Neural progenitor cell (in vitro differentiated cells): Measurements from ENCODE around the gene TPCN1. TPM values are rescaled to one million over a fixed set of nuclear protein-coding genes. Genes with fewer than 3 reads are reported as not detected.

Source experiments
- DNase-seq: peaks from one replicate; pipeline ENCODE4 v3.0.0-alpha.2; 2016; ENCODE audit warnings: low spot score
- H2AFZ ChIP-seq: fragments of 200-600 bp; sonication (generic); replicated peaks from 2 replicates; pipeline ENCODE4 v1.6.1; 2016; ENCODE audit warnings: antibody characterized with exemption
- H3F3A ChIP-seq: fragments of 200-600 bp; sonication (generic); 2 replicates; pipeline ENCODE4 v1.6.1; 2016; ENCODE audit warnings: antibody characterized with exemption, low read depth
- H3K27ac ChIP-seq: fragments of 200-600 bp; sonication (generic); 2 replicates; pipeline ENCODE4 v1.5.1; 2016; ENCODE audit warnings: mild to moderate bottlenecking
- H3K27me3 ChIP-seq: fragments of 200-600 bp; sonication (generic); 2 replicates; pipeline ENCODE4 v1.6.1; 2016; ENCODE audit warnings: mild to moderate bottlenecking, moderate library complexity
- H3K36me3 ChIP-seq: fragments of 200-600 bp; sonication (generic); 2 replicates; pipeline ENCODE4 v1.5.1; 2016
- H3K4me1 ChIP-seq: fragments of 200-600 bp; sonication (generic); 2 replicates; pipeline ENCODE4 v1.6.1; 2016; ENCODE audit warnings: mixed run types
- H3K4me2 ChIP-seq: fragments of 200-600 bp; sonication (generic); 2 replicates; pipeline ENCODE4 v1.6.1; 2016
- H3K4me3 ChIP-seq: fragments of 200-600 bp; sonication (generic); 2 replicates; pipeline ENCODE4 v1.5.1; 2016
- H3K79me2 ChIP-seq: fragments of 200-600 bp; sonication (generic); 2 replicates; pipeline ENCODE4 v1.6.1; 2016; ENCODE audit warnings: low read depth
- H3K9ac ChIP-seq: fragments of 200-600 bp; sonication (generic); 2 replicates; pipeline ENCODE4 v1.6.1; 2016
- H3K9me3 ChIP-seq: fragments of 200-600 bp; sonication (generic); 2 replicates; pipeline ENCODE4 v1.5.1; 2016; ENCODE audit warnings: low read depth
- H4K20me1 ChIP-seq: fragments of 200-600 bp; sonication (generic); 2 replicates; pipeline ENCODE4 v1.6.1; 2016; ENCODE audit warnings: low read depth
- H3K27ac Mint-ChIP-seq: 3 replicates; pipeline ENCODE4 v1.8.0; 2021; ENCODE audit warnings: mixed read lengths
- H3K27me3 Mint-ChIP-seq: 2 replicates; pipeline ENCODE4 v1.8.0; 2022; ENCODE audit warnings: low read depth, mild to moderate bottlenecking, inconsistent platforms, moderate library complexity, mixed read lengths; ENCODE audit not compliant: insufficient read depth
- H3K36me3 Mint-ChIP-seq: 3 replicates; pipeline ENCODE4 v1.8.0; 2021; ENCODE audit warnings: mixed read lengths
- H3K4me1 Mint-ChIP-seq: 3 replicates; pipeline ENCODE4 v1.8.0; 2021; ENCODE audit warnings: mixed read lengths
- H3K4me3 Mint-ChIP-seq: 3 replicates; pipeline ENCODE4 v1.8.0; 2021; ENCODE audit warnings: mild to moderate bottlenecking, moderate library complexity, mixed read lengths
- H3K9me3 Mint-ChIP-seq: 3 replicates; pipeline ENCODE4 v1.8.0; 2020; ENCODE audit warnings: mixed read lengths
- CTCF ChIP-seq: fragments of 200-600 bp; sonication (generic); IDR thresholded peaks from 2 replicates; pipeline ENCODE4 v1.5.1; 2017; ENCODE audit warnings: antibody characterized with exemption, mild to moderate bottlenecking
- EZH2 ChIP-seq: fragments of 200-600 bp; sonication (generic); IDR thresholded peaks from 2 replicates; pipeline ENCODE4 v1.6.1; 2017; ENCODE audit warnings: antibody characterized with exemption, mild to moderate bottlenecking, moderate library complexity
- EZH2phosphoT487 ChIP-seq: fragments of 200-600 bp; sonication (generic); IDR thresholded peaks from 2 replicates; pipeline ENCODE4 v1.6.1; 2017; ENCODE audit warnings: antibody characterized with exemption
- total RNA-seq: library from RNA; depleted of rRNA; stranded (reverse); fragments of >200 nt; gene quantifications from 2 replicates; pipeline ENCODE4 v1.2.3, GENCODE V29; 2015; ENCODE audit warnings: low replicate concordance

TPCN1 gene
- total RNA-seq, 1 donor from 2014 or later: 12.2 TPM

GRCh38 chr12:113329022-113329790 lies 107.9 kb downstream of the TPCN1 start:
- H3K4me1 ChIP-seq: peaks cover 4% of the 10 kb centered on the region
- H3K79me2 ChIP-seq: no peaks in the 10 kb centered on the region
- peaks cover 12% of the 10 kb centered on the region for H3K27me3 ChIP-seq
- Mint-ChIP-seq H3K27ac (no peak overlapping the region), H3K27me3 (peaks cover 8% of the 10 kb centered on the region), H3K4me1 (peaks cover 12% of the 10 kb centered on the region), H3K36me3 (peaks cover 5% of the 10 kb centered on the region), H3K4me3 (no peak overlapping the region), H3K9me3 (no peaks in the 10 kb centered on the region)
- H3K36me3 ChIP-seq: no peaks in the 10 kb centered on the region
- no peak for TF ChIP-seq EZH2phosphoT487
- no peak for TF ChIP-seq EZH2
- no peak for TF ChIP-seq CTCF
- H4K20me1 ChIP-seq: no peaks in the 10 kb centered on the region
- H3F3A ChIP-seq: peaks cover 10% of the 10 kb centered on the region
- no peak overlapping the region for H3K9ac ChIP-seq
- H3K4me3 ChIP-seq: no peak overlapping the region
- no peak overlapping the region for H3K4me2 ChIP-seq
- no peak overlapping the region for H3K27ac ChIP-seq
- H3K9me3 ChIP-seq: no peaks in the 10 kb centered on the region
- no peak overlapping the region for H2AFZ ChIP-seq
- no peak for DNase-seq

- Histone ChIP-seq H2AFZ (no peak overlapping the region), H3K36me3 (no peaks in the 10 kb centered on the region), H3K9me3 (no peaks in the 10 kb centered on the region), H3K9ac (no peak overlapping the region), H3F3A (peaks cover 10% of the 10 kb centered on the region), H3K27me3 (peaks cover 19% of the 10 kb centered on the region), H3K79me2 (no peaks in the 10 kb centered on the region), H4K20me1 (no peaks in the 10 kb centered on the region), H3K4me2 (no peak overlapping the region), H3K27ac (no peak overlapping the region), H3K4me1 (peaks cover 4% of the 10 kb centered on the region), H3K4me3 (no peak overlapping the region)
- Mint-ChIP-seq H3K4me3 (no peak overlapping the region), H3K36me3 (peaks cover 5% of the 10 kb centered on the region), H3K27me3 (peaks cover 12% of the 10 kb centered on the region), H3K4me1 (peaks cover 15% of the 10 kb centered on the region), H3K9me3 (no peaks in the 10 kb centered on the region), H3K27ac (no peak overlapping the region)
- TF ChIP-seq EZH2: no peak
- no peak for DNase-seq
These were observed 108.6 kb downstream of the TPCN1 start for GRCh38 chr12:113329791-113330417.

- H3K36me3 ChIP-seq: no peaks in the 10 kb centered on the region
- Mint-ChIP-seq H3K4me1 (peaks cover 15% of the 10 kb centered on the region), H3K36me3 (peaks cover 5% of the 10 kb centered on the region), H3K4me3 (no peak overlapping the region), H3K27me3 (peaks cover 12% of the 10 kb centered on the region), H3K27ac (no peak overlapping the region), H3K9me3 (no peaks in the 10 kb centered on the region)
- peaks cover 24% of the 10 kb centered on the region for H3K27me3 ChIP-seq
- no peak overlapping the region for H3K9ac ChIP-seq
- no peak overlapping the region for H3K27ac ChIP-seq
- no peaks in the 10 kb centered on the region for H3K79me2 ChIP-seq
- no peaks in the 10 kb centered on the region for H4K20me1 ChIP-seq
- H3K4me3 ChIP-seq: no peak overlapping the region
- H3F3A ChIP-seq: peaks cover 10% of the 10 kb centered on the region
- no peak overlapping the region for H3K4me2 ChIP-seq
- no peak for DNase-seq
- H2AFZ ChIP-seq: no peak overlapping the region
- peaks cover 4% of the 10 kb centered on the region for H3K4me1 ChIP-seq
- H3K9me3 ChIP-seq: no peaks in the 10 kb centered on the region
- TF ChIP-seq EZH2: no peak
- TF ChIP-seq EZH2phosphoT487: no peak
- no peak for TF ChIP-seq CTCF
These were observed 109.2 kb downstream of the TPCN1 start for GRCh38 chr12:113330505-113330904.
